Measurements from ENCODE around the gene ARRB2.

DNA sequence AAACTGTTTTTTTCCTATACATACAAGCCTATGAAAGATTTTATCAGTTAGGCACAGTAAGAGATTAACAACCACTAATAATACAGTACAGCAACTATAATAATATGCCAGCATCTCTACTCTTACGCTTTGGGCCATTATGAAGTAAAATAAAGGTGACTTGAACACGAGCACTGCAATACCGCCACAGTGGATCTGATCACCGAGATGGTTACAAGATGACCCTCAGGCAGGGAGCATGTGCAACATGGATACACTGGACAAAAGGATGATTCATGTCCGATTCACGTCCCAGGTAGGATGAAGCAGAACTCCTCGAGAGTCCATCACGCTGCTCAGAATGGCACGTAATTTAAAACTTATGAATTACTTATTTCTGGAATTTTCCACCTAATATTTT lies 17.0 kb upstream of the ARRB2 start:
- no peak for TF ChIP-seq GATA2 (IDR thresholded peaks at IDR 0.05; ENCODE audit: low read depth, low read length)
- TF ChIP-seq GATA3 (IDR thresholded peaks at IDR 0.05; ENCODE audit: low read depth, low read length), result no peak

All from SH-SY5Y (cell line).